Bone marrow (tissue), 2 donors: ENCODE results near the gene COPS8.

Source experiments
- DNase-seq, 2 donors: peaks; one replicate each; lab custom pipeline; 2025; lab: John Stamatoyannopoulos, UW

The COPS8 gene

GRCh38 chr2:237099804-237100203 lies 14.1 kb downstream of the COPS8 start:
- no peak for DNase-seq

- DNase-seq, result no peak
Observed at GRCh38 chr2:237101118-237101979, 15.7 kb downstream of the COPS8 start.

GRCh38 chr2:237102428-237102827 lies 16.7 kb downstream of the COPS8 start:
- DNase-seq, result no peak

DNA sequence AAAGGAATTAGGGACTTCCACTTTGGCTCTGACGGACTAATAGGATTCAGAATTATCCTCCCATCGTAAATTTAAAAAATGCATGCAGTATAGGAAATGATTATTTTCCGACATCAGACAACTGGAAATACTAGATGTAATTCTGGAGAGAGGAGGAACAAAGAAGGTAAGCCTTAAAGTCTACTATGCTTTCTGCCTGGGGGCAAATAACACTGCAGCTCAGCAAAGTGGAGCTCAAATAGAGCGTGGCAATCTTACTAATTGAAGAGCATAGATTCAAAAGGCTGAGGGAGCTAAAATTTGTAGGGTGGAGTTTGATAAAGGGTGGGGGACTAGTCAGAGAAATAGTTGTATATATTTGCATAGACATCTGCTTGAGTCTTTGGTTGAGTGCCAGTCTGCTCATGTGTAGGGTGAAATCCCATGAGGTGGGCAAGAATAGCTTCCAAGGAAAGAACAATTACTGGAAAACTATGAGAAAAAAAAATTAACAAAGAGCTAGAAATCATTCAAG lies 23.8 kb downstream of the COPS8 start:
- no peak for DNase-seq

- no peak for DNase-seq
Observed at GRCh38 chr2:237113026-237113795, 27.5 kb downstream of the COPS8 start.

GRCh38 chr2:237115870-237116269 lies 30.2 kb downstream of the COPS8 start:
- DNase-seq, result no peak

- no peak for DNase-seq
Observed at GRCh38 chr2:237116431-237116830, 30.7 kb downstream of the COPS8 start.

DNA sequence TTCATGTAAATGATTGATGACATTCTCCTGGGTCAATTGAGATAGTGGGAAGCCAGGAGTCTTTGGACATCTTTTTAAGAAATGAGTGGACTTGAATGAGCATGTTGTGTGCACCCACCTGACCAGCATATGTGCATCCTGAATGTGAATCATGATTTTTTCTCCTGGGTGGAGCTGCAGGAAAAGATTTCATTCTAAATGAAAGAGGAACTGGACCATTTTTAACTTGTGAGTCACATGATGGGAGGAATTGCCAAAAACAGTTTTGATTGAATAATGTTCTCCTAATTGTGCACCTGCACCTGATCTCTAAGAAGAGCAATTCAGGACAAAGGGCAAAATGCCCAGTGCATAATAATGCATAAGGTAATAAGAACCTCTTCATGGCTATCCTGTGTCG lies 32.3 kb downstream of the COPS8 start:
- no peak for DNase-seq

DNA sequence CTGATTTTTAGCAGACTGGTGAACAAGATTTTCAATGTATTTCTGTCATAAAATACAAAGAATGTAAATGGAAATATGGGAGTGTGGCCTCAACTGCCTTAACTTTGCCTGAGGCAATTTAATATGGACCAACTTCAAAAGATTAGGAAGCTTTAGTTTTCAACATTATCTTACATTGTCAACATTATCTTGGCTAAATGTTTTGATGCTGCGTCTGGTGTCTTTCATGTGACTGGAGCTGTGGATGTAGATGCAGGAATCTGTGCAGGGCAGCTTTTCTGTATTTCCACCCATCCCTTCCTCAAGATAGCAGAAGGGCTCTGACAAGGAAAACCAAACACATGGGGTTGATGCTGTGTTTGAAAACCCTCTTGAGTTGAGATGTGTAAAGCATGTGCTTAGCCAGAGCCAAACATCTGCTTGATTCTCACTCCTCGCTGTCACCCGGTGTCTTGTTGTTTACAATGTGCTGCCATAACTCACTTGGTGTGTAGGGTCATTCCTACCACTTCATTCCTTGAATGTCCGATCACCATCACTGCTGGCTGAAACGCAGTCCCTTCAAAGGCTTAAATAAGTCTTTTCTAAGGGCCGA lies 33.0 kb downstream of the COPS8 start:
- DNase-seq, result no peak

GRCh38 chr2:237120916-237121315 lies 35.2 kb downstream of the COPS8 start:
- no peak for DNase-seq

DNA sequence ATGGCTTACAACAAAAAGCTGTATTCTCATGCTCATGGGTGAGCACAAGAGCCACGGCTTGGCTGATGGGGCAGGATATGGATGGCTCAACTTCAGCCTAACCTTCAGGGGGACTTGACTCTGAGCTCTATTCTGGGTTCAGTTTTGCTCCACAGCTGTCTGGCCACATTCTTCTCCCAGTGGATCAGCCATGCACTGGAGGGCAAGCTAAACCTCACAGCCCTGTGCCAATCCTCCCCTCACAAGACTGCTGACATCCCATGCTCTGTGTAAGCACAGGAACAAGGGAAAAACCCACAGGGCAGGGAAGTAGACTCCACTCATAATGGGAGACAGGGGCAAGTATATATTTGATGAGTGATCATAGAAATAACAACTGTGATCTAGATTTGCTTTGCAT lies 35.6 kb downstream of the COPS8 start:
- DNase-seq, result no peak

DNA sequence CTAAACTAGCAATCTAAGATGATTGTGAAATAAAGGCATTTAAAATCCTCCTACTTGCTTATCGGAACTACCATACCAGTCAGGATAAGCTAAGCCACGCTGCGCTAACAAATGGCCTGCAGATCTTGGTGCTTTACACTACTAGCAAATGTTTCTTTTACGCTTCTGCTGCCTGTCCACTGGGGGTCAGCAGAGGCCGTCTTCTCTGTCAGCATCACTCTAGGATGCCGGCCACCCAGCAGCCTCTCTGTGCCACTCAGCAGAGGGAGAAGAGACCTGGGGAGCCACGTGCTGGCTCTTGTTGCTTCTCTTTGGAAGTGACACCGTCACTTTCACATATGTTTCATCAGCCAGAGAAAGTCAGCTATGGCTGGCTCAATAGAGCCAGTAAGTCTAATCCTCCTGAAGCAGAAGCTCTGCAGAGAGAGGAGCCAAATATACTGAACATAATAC lies 36.6 kb downstream of the COPS8 start:
- no peak for DNase-seq

GRCh38 chr2:237124820-237125219 lies 39.1 kb downstream of the COPS8 start:
- DNase-seq, result no peak

DNA sequence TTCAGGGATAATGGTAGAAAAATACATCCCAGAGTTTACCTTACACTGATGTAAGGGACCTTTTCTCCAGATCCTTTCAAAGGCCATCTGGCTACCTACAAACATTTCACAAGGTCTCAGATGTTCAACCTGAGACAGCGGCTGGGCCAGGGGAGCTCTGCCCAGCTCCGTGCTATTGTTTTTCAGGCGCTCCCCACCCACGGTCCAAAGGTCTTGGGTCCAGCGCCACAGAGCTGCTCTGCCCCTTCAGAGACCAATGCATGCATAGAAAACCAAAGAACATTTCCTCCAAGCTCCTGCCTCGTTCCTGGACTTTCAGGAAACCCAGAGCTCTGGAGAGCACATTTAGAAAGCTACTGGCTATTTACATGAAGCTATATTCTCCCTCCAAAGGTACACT lies 40.3 kb downstream of the COPS8 start:
- DNase-seq, result no peak

GRCh38 chr2:237126519-237127174 lies 41.0 kb downstream of the COPS8 start:
- no peak for DNase-seq

- no peak for DNase-seq
Observed at GRCh38 chr2:237128026-237128703, 42.5 kb downstream of the COPS8 start.

- DNase-seq, result no peak
Observed at GRCh38 chr2:237128845-237129592, 43.3 kb downstream of the COPS8 start.

DNA sequence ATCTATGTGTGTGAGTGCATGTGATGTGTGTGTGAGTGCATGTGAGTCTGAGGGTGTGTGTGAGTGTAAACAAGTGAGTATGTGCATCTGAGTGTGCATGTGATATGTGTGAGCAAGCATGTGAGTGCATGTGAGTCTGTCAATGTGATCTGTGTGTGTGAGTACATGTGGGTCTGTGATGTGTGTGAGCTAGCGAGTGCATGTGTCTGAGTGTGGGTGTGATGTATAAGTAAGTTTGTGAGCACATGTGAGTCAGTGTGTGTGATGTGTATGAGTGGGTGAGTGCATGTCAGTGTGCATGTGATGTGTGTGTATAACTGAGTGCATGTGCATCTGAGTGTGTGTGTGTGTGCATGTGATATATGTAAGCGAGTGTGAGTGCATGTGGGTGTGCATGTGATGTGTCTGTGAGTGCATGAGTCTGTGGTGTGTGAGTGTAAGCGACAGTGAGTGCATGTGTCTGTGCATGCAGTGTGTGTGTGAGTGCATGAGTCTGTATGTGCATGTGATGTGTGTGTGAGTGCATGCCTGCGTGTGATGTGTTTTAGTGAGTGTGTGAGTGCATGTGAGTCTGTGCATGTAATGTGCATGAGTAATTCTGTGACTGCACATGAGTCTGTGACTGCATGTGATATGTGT lies 44.1 kb downstream of the COPS8 start:
- DNase-seq, result no peak

GRCh38 chr2:237130562-237131421 lies 45.1 kb downstream of the COPS8 start:
- no peak for DNase-seq
